Stimulated activated CD8-positive, alpha-beta memory T cell treated with anti-CD3 and anti-CD28 coated beads, Interleukin-4, amount 100 ng/mL, for 4 hours (primary cell): ENCODE data around the gene ZNF212.

ENCODE experiments used
- DNase-seq, 2 donors: peaks; one replicate each; pipeline ENCODE4 v3.0.0-alpha.2; 2020; ENCODE audit warnings: low read depth in 2 of 2, low spot score in 1 of 2

The ZNF212 gene

DNA sequence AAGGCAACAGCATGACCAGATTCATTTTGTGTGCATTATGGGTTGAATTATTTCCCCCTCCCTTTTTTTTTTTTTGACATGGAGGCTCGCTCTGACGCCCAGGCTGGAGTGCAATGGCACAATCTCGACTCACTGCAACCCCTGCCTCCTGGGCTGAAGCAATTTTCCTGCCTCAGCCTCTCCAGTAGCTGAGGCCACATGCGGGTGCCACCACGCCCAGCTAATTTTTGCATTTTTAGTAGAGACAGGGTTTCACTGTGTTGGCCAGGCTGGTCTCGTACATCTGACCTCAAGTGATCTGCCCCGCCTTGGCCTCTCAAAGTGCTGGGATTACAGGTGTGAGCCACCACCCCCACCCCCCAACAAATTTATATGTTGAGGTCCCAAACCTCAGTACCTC, 64.6 kb downstream of the ZNF212 start:
- no peak for DNase-seq
